Loucy (cell line): ENCODE measurements around the gene CSRP2.
A peak's percentile ranks its signal among the peaks of the same experiment; 100 is the strongest.

Experiments
- H2AFZ ChIP-seq: fragments of 200-600 bp; sonication (generic); 2 replicates; pipeline ENCODE4 v1.6.0; 2016; ENCODE audit warnings: antibody characterized with exemption, mild to moderate bottlenecking, low read length, moderate library complexity
- H3F3A ChIP-seq: fragments of 200-600 bp; 2 replicates; pipeline ENCODE4 v1.6.0; 2016; ENCODE audit warnings: antibody characterized with exemption, low read depth, mild to moderate bottlenecking
- H3K27me3 ChIP-seq: fragments of 200-600 bp; sonication (generic); 2 replicates; pipeline ENCODE4 v1.6.1; 2014; ENCODE audit warnings: low read length, mild to moderate bottlenecking; ENCODE audit not compliant: insufficient read depth, poor library complexity, severe bottlenecking
- H3K36me3 ChIP-seq: fragments of 200-600 bp; sonication (generic); 2 replicates; pipeline ENCODE4 v1.6.1; 2016; ENCODE audit warnings: low read length; ENCODE audit not compliant: insufficient read depth
- H3K4me1 ChIP-seq: fragments of 200-600 bp; sonication (generic); 2 replicates; pipeline ENCODE4 v1.5.1; 2014; ENCODE audit warnings: low read length, mild to moderate bottlenecking; ENCODE audit not compliant: insufficient read depth, poor library complexity, severe bottlenecking
- H3K4me2 ChIP-seq: fragments of 200-600 bp; sonication (generic); 2 replicates; pipeline ENCODE4 v1.6.0; 2014; ENCODE audit warnings: antibody characterized with exemption, low read length, low read depth, mild to moderate bottlenecking; ENCODE audit not compliant: poor library complexity, severe bottlenecking
- H3K4me3 ChIP-seq: fragments of 200-600 bp; sonication (generic); 2 replicates; pipeline ENCODE4 v1.5.1; 2014; ENCODE audit warnings: low read length, mild to moderate bottlenecking, mixed read lengths; ENCODE audit not compliant: poor library complexity, severe bottlenecking
- H3K79me2 ChIP-seq: fragments of 200-600 bp; sonication (generic); 2 replicates; pipeline ENCODE4 v1.6.1; 2014; ENCODE audit warnings: low read length; ENCODE audit not compliant: insufficient read depth
- H3K9ac ChIP-seq: fragments of 200-600 bp; sonication (generic); 2 replicates; pipeline ENCODE4 v1.6.0; 2014; ENCODE audit warnings: mild to moderate bottlenecking, low read depth, low read length, moderate library complexity; ENCODE audit not compliant: poor library complexity, severe bottlenecking
- H3K9me2 ChIP-seq: fragments of 200-600 bp; sonication (generic); replicated peaks from 2 replicates; pipeline ENCODE4 v1.6.1; 2016; ENCODE audit warnings: low read depth, low read length, mixed read lengths
- H3K9me3 ChIP-seq: fragments of 200-600 bp; sonication (generic); 2 replicates; pipeline ENCODE4 v1.6.1; 2014; ENCODE audit warnings: mild to moderate bottlenecking, antibody characterized with exemption, low read length, low read depth; ENCODE audit not compliant: insufficient read depth
- H4K20me1 ChIP-seq: fragments of 200-600 bp; sonication (generic); 2 replicates; pipeline ENCODE4 v1.6.0; 2014; ENCODE audit warnings: antibody characterized with exemption, low read length, mild to moderate bottlenecking; ENCODE audit not compliant: insufficient read depth, poor library complexity, severe bottlenecking
- EZH2phosphoT487 ChIP-seq: fragments of 200-600 bp; IDR thresholded peaks from 2 replicates; pipeline ENCODE4 v1.6.1; 2018; ENCODE audit warnings: antibody characterized with exemption, mild to moderate bottlenecking, moderate library complexity, borderline replicate concordance
- TF ChIP-seq, protein P1 (sequence below): fragments of 200-600 bp; sonication (generic); conservative IDR thresholded peaks from 2 replicates; pipeline ENCODE4 v1.5.1; 2014; ENCODE audit warnings: mild to moderate bottlenecking, antibody characterized with exemption, low read length

The CSRP2 gene

DNA sequence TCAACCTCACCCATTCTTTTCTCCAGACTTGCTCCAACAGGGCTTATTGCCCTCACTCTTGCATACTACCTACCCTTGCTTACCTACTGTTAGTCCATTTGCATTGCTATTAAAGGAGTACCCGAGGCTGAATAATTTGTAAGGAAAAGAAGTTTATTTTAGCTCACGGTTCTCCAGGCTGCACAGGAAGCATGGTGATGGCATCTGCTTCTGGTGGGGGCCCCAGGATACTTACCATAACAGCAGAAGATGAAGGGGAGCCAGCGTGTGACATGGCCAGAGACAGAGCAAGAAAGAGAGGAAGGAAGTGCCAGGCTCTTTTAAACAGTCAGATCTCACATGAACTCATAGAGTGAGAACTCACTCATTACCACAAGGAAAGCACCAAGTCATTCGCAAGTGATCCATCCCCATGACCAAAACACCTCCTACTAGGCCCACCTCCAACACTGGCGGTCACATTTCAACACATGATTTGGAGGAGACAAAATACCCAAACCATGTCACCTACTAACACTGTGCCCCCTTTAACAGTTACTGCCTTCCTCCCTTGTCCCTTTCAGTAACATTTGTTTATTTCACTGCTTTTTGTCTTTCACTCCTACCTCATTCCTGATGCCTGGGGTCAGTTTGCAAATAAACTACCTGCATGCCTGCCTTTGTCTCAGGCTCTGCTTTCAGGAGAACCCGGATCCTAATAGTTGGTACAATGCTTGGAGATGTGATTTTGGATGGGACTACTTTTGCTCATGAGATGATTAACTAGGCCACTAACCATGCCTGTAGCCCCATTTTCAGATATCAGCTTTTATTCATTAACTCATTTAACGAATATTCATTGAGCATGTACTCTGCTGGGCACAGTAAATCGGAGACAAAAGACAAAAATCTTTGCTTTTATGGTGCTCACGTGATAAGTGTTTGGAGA lies 41.6 kb upstream of the CSRP2 start:
- H3K9ac ChIP-seq: peak overlapping the region; percentile 38
- H3K27me3 ChIP-seq: no peaks in the 10 kb centered on the region
- H3F3A ChIP-seq: no peaks in the 10 kb centered on the region
- H2AFZ ChIP-seq: peak overlapping the region; percentile 84
- no peaks in the 10 kb centered on the region for H3K9me3 ChIP-seq
- peak overlapping the region; percentile 55 for H3K4me2 ChIP-seq
- H3K36me3 ChIP-seq: no peaks in the 10 kb centered on the region
- H3K4me3 ChIP-seq: peak overlapping the region; percentile 41
- no peaks in the 10 kb centered on the region for H3K9me2 ChIP-seq
- TF ChIP-seq, protein P1, sequence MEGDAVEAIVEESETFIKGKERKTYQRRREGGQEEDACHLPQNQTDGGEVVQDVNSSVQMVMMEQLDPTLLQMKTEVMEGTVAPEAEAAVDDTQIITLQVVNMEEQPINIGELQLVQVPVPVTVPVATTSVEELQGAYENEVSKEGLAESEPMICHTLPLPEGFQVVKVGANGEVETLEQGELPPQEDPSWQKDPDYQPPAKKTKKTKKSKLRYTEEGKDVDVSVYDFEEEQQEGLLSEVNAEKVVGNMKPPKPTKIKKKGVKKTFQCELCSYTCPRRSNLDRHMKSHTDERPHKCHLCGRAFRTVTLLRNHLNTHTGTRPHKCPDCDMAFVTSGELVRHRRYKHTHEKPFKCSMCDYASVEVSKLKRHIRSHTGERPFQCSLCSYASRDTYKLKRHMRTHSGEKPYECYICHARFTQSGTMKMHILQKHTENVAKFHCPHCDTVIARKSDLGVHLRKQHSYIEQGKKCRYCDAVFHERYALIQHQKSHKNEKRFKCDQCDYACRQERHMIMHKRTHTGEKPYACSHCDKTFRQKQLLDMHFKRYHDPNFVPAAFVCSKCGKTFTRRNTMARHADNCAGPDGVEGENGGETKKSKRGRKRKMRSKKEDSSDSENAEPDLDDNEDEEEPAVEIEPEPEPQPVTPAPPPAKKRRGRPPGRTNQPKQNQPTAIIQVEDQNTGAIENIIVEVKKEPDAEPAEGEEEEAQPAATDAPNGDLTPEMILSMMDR: no peak
- TF ChIP-seq EZH2phosphoT487: no peak
- no peaks in the 10 kb centered on the region for H3K79me2 ChIP-seq
- no peaks in the 10 kb centered on the region for H4K20me1 ChIP-seq
- peaks cover 21% of the 10 kb centered on the region for H3K4me1 ChIP-seq

DNA sequence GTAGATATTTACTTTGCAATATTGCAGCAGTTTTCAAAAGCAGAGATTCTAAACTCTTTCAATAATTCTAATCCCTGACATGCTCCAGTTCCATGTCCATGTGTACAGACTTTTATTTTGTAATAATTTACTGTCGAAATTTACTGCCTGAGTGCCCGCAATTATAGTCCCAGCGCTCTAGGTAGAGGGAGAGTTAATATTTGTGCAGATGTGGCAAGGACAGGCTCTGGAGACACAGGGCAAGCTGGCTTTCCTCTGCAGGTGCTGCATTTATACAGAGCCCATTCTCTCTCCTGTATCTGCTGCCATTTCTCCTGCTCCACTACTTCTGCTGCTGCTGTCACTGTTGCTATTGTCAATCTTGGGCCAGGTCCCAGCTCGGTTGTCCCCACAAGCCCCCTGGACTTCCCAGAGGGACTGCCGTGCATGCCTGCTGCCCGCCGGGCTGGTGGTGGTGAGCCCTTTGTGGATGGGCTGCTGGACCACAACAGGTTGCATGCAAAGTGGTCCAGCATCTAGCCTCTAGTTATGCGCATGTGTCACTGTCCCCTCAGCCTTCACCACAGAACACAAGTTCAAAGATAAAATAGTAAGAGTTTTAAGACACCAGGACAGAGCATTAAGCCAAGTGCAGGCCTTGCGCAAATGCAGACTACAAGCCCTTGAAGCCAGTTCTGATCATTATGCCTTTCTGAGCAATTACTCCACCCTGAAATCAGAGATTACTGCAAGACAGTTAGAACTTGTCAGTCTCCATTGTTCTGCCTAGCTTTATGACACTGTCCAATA lies 40.8 kb upstream of the CSRP2 start:
- Histone ChIP-seq H3K9ac (peak overlapping the region; percentile 38), H2AFZ (peak overlapping the region; percentile 84), H3K36me3 (no peaks in the 10 kb centered on the region), H3K9me3 (no peaks in the 10 kb centered on the region), H3F3A (no peaks in the 10 kb centered on the region), H3K4me2 (peak overlapping the region; percentile 55), H3K4me1 (peaks cover 21% of the 10 kb centered on the region), H3K27me3 (no peaks in the 10 kb centered on the region), H3K79me2 (no peaks in the 10 kb centered on the region), H4K20me1 (no peaks in the 10 kb centered on the region), H3K9me2 (no peaks in the 10 kb centered on the region), H3K4me3 (peak overlapping the region; percentile 41)
- TF ChIP-seq, protein P1: no peak
- no peak for TF ChIP-seq EZH2phosphoT487

GRCh38 chr12:76916170-76916540 lies 37.3 kb upstream of the CSRP2 start:
- TF ChIP-seq, protein P1: no peak
- TF ChIP-seq EZH2phosphoT487: no peak
- H2AFZ ChIP-seq: no peak overlapping the region

More at GRCh38 chr12:76916170-76916540, 37.3 kb upstream of the CSRP2 start:
- Histone ChIP-seq H3K4me3 (no peak overlapping the region), H3K79me2 (no peaks in the 10 kb centered on the region), H3K9me2 (no peaks in the 10 kb centered on the region), H3K36me3 (no peaks in the 10 kb centered on the region), H4K20me1 (no peaks in the 10 kb centered on the region), H3K4me2 (no peak overlapping the region), H3K9ac (no peak overlapping the region), H3K4me1 (peaks cover 19% of the 10 kb centered on the region), H3K9me3 (no peaks in the 10 kb centered on the region), H3F3A (no peaks in the 10 kb centered on the region), H3K27me3 (no peaks in the 10 kb centered on the region)
